ENCODE measurements around the gene SWSAP1. TPM values are rescaled to one million over a fixed set of nuclear protein-coding genes. Genes with fewer than 3 reads are reported as not detected.

SWSAP1 gene
- total RNA-seq, 1 experiment from 2014 or later: 2.5 TPM

DNA sequence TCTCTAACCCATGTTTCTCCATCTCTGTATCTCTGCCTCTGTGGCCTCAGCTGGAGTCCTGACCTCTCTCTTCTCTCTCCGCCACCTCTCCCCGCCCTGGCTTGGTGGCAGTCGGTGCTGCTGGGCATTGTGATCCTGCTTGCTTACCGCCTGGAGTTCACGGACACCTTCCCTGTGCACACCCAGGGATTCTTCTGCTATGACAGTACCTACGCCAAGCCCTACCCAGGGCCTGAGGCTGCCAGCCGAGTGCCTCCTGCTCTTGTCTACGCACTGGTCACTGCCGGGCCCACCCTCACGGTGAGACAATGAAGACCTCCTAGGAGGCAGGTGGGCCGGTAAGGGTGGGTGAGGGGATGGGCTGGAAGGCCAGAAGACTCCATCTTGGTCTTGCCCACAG lies 15.0 kb upstream of the SWSAP1 start:
- Histone ChIP-seq H3K9ac (ENCODE audit: low read length) (no peak overlapping the region), H3K27me3 (ENCODE audit: insufficient read depth, low read length) (no peaks in the 10 kb centered on the region), H3K4me1 (ENCODE audit: control insufficient read depth in 1 of 2, insufficient read depth in 2 of 2, low read length in 2 of 2) (peaks cover 7 to 24% of the 10 kb centered on the region in 2 experiments), H3K27ac (ENCODE audit: low read depth, low read length) (no peak overlapping the region), H3K36me3 (ENCODE audit: control insufficient read depth in 1 of 2, insufficient read depth in 2 of 2, low read length in 2 of 2) (0 out of 4 replicates have a peak, but pooled peaks cover 0 to 2% of the 10 kb centered on the region in 2 experiments), H4K20me1 (ENCODE audit: insufficient read depth) (no peaks in the 10 kb centered on the region), H3K9me3 (ENCODE audit: control insufficient read depth in 1 of 2, insufficient read depth in 1 of 2, low read depth in 1 of 2, low read length in 2 of 2) (no peaks in the 10 kb centered on the region), H3K9me2 (ENCODE audit: insufficient read depth) (no peaks in the 10 kb centered on the region), H3K79me2 (ENCODE audit: insufficient read depth, low read length) (no peaks in the 10 kb centered on the region), H3K4me3 (replicated peaks in 1 of 2; ENCODE audit: low read depth in 1 of 2, low read length in 2 of 2) (no peak overlapping the region), H2AFZ (ENCODE audit: low read depth, low read length, poor library complexity, severe bottlenecking) (no peak overlapping the region), H3K4me2 (ENCODE audit: low read length) (no peak overlapping the region)
- ATAC-seq (no peak), DNase-seq (ENCODE audit: low read depth, low spot score) (no peak)
- no peak for TF ChIP-seq TCF7L2 (IDR thresholded peaks at IDR 0.05; ENCODE audit: borderline replicate concordance, extremely low read depth, insufficient read depth, insufficient read length)
- TF ChIP-seq RAD21 (IDR thresholded peaks at IDR 0.05; ENCODE audit: low read depth): no peak
- no peak for TF ChIP-seq ZNF274 (IDR thresholded peaks at IDR 0.05; ENCODE audit: low read depth, low read length)
- no peak for TF ChIP-seq SP1 (IDR thresholded peaks at IDR 0.05; ENCODE audit: low read depth)
- no peak for TF ChIP-seq SIN3A (IDR thresholded peaks at IDR 0.05; ENCODE audit: low read depth)
- TF ChIP-seq POLR2A (IDR thresholded peaks at IDR 0.05; ENCODE audit: borderline replicate concordance, extremely low read depth, insufficient read depth, insufficient read length): no peak
- TF ChIP-seq YY1 (IDR thresholded peaks at IDR 0.05; ENCODE audit: extremely low read depth, insufficient replicate concordance, low read depth, low read length): no peak
- BruUV-seq (replicated peaks): no TSS peak
- ChIA-PET RAD21 (ENCODE audit: low non-redundant PET in 1 of 2, low total read pairs in 2 of 2, uncharacterized antibody in 2 of 2, unreplicated experiment in 2 of 2) (no interaction called here), CTCF (no interaction called here), POLR2A (no interaction called here)
- intact Hi-C loops (cut with micrococcal nuclease): no loop called here

- Histone ChIP-seq H3K9me2 (ENCODE audit: insufficient read depth) (no peaks in the 10 kb centered on the region), H3K79me2 (ENCODE audit: insufficient read depth, low read length) (no peaks in the 10 kb centered on the region), H3K9me3 (ENCODE audit: control insufficient read depth in 1 of 2, insufficient read depth in 1 of 2, low read depth in 1 of 2, low read length in 2 of 2) (no peaks in the 10 kb centered on the region), H4K20me1 (ENCODE audit: insufficient read depth) (no peaks in the 10 kb centered on the region), H3K27ac (ENCODE audit: low read depth, low read length) (peak overlapping the region; percentile 27; the same call in 1 of the 2 replicates), H3K4me1 (ENCODE audit: control insufficient read depth in 1 of 2, insufficient read depth in 2 of 2, low read length in 2 of 2) (peaks cover 5 to 13% of the 10 kb centered on the region in 2 experiments), H3K27me3 (ENCODE audit: insufficient read depth, low read length) (no peaks in the 10 kb centered on the region), H3K4me3 (replicated peaks in 1 of 2; ENCODE audit: low read depth in 1 of 2, low read length in 2 of 2) (no peak overlapping the region), H3K9ac (ENCODE audit: low read length) (no peak overlapping the region), H3K4me2 (ENCODE audit: low read length) (0 out of 2 replicates have a peak overlapping the region, but pooled peaks have one; percentile 2), H2AFZ (ENCODE audit: low read depth, low read length, poor library complexity, severe bottlenecking) (no peak overlapping the region), H3K36me3 (ENCODE audit: control insufficient read depth in 1 of 2, insufficient read depth in 2 of 2, low read length in 2 of 2) (peaks cover 0 to 2% of the 10 kb centered on the region in 2 experiments; a peak in 1 of 4 replicates)
- ChIA-PET RAD21 (ENCODE audit: low non-redundant PET in 1 of 2, low total read pairs in 2 of 2, uncharacterized antibody in 2 of 2, unreplicated experiment in 2 of 2) (no interaction called here), CTCF (interaction anchor here (0.6 kb wide), 1 partner anchor 226 kb away, joined by 3 read pairs; no protein-coding TSS in a partner anchor), POLR2A (interaction anchor here (1.8 kb wide), 1 partner anchor 13 kb away, joined by 11 read pairs; the partner anchor contains the start of gene SWSAP1)
- DNase-seq (ENCODE audit: low read depth, low spot score) (no peak), ATAC-seq (peak; percentile 89)
- intact Hi-C loops (cut with micrococcal nuclease): no loop called here
- TF ChIP-seq SP1 (IDR thresholded peaks at IDR 0.05; ENCODE audit: low read depth): no peak
- no peak for TF ChIP-seq FOSL1 (IDR thresholded peaks at IDR 0.05; ENCODE audit: low read depth)
- TF ChIP-seq EZH2phosphoT487 (IDR thresholded peaks at IDR 0.05; ENCODE audit: borderline replicate concordance): no peak
- TF ChIP-seq, protein P1, sequence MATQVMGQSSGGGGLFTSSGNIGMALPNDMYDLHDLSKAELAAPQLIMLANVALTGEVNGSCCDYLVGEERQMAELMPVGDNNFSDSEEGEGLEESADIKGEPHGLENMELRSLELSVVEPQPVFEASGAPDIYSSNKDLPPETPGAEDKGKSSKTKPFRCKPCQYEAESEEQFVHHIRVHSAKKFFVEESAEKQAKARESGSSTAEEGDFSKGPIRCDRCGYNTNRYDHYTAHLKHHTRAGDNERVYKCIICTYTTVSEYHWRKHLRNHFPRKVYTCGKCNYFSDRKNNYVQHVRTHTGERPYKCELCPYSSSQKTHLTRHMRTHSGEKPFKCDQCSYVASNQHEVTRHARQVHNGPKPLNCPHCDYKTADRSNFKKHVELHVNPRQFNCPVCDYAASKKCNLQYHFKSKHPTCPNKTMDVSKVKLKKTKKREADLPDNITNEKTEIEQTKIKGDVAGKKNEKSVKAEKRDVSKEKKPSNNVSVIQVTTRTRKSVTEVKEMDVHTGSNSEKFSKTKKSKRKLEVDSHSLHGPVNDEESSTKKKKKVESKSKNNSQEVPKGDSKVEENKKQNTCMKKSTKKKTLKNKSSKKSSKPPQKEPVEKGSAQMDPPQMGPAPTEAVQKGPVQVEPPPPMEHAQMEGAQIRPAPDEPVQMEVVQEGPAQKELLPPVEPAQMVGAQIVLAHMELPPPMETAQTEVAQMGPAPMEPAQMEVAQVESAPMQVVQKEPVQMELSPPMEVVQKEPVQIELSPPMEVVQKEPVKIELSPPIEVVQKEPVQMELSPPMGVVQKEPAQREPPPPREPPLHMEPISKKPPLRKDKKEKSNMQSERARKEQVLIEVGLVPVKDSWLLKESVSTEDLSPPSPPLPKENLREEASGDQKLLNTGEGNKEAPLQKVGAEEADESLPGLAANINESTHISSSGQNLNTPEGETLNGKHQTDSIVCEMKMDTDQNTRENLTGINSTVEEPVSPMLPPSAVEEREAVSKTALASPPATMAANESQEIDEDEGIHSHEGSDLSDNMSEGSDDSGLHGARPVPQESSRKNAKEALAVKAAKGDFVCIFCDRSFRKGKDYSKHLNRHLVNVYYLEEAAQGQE (IDR thresholded peaks at IDR 0.05; ENCODE audit: low read depth): no peak
- BruUV-seq (replicated peaks): no TSS peak
Measured at GRCh38 chr19:11361037-11361770, 13.3 kb upstream of the SWSAP1 start.
